HCT116 (cell line): ENCODE data around the gene NPR1. TPM values are rescaled to one million over a fixed set of nuclear protein-coding genes. Genes with fewer than 3 reads are reported as not detected.
A peak's percentile ranks its signal among the peaks of the same experiment; 100 is the strongest.

Experiments used
- ATAC-seq: fragments of 200-7000 bp; cut with Tn5 transposase; 2 replicates; pipeline ENCODE4 v1.9.1; 2020; ENCODE audit warnings: mild to moderate bottlenecking, moderate library complexity
- BruUV-seq: library from RNA; stranded (reverse); fragments of 400-500 nt; replicated peaks from 2 replicates; lab custom pipeline; 2021; lab: Mats Ljungman, UMichigan
- CTCF ChIA-PET: fragments of 300-600 bp; sonication (Branson Sonifier 250); formaldehyde crosslinking; loops from one replicate; lab custom pipeline; 2021; ENCODE audit warnings: antibody characterized with exemption; lab: Charles Lee
- POLR2A ChIA-PET: fragments of 300-600, 350-600 bp; sonication (Branson Sonifier 250); formaldehyde crosslinking; loops from one replicate; lab custom pipeline; 2021; ENCODE audit warnings: antibody characterized with exemption; lab: Charles Lee
- RAD21 ChIA-PET, 2 experiments: fragments of 300-600 bp; sonication (Branson Sonifier 250); formaldehyde crosslinking; loops; one replicate each; lab custom pipeline; 2023; ENCODE audit warnings: low total read pairs in 2 of 2; ENCODE audit not compliant: uncharacterized antibody in 2 of 2, unreplicated experiment in 2 of 2, low non-redundant PET in 1 of 2; lab: Charles Lee
- DNase-seq: peaks from one replicate; pipeline ENCODE4 v3.0.0-alpha.2; 2010; ENCODE audit warnings: low read depth, low spot score
- H2AFZ ChIP-seq: fragments of 200-600 bp; shearing (Covaris generic), sonication (generic); 2 replicates; pipeline ENCODE4 v1.6.1; 2017; ENCODE audit warnings: low read depth, mixed run types, mixed read lengths, antibody characterized with exemption, low read length; ENCODE audit not compliant: poor library complexity, severe bottlenecking
- H3K27ac ChIP-seq: 2 replicates; pipeline ENCODE4 v1.5.1; 2012; ENCODE audit warnings: low read depth, low read length
- H3K27me3 ChIP-seq: fragments of 200-600 bp; sonication (generic); 2 replicates; pipeline ENCODE4 v1.6.1; 2016; ENCODE audit warnings: mixed run types, low read length, mixed read lengths; ENCODE audit not compliant: insufficient read depth
- H3K36me3 ChIP-seq, 2 experiments: fragments of 200-500 bp in 1 of 2; fragments of 200-600 bp in 1 of 2; sonication (Bioruptor generic) in 1 of 2; sonication (generic) in 1 of 2; 2 replicates each; pipeline versions ENCODE4 v1.5.1 to v1.6.1; 2014 to 2016; ENCODE audit warnings: low read length in 2 of 2, inconsistent platforms in 1 of 2, mixed read lengths in 1 of 2, mixed run types in 1 of 2; ENCODE audit not compliant: insufficient read depth in 2 of 2, control insufficient read depth in 1 of 2
- H3K4me1 ChIP-seq, 2 experiments: fragments of 200-600 bp in 1 of 2; sonication (generic) in 1 of 2; 2 replicates each; pipeline versions ENCODE4 v1.5.1 to v1.6.1; 2012 to 2017; ENCODE audit warnings: low read length in 2 of 2, inconsistent platforms in 1 of 2, mild to moderate bottlenecking in 1 of 2, mixed read lengths in 1 of 2, mixed run types in 1 of 2, moderate library complexity in 1 of 2; ENCODE audit not compliant: insufficient read depth in 2 of 2, control insufficient read depth in 1 of 2
- H3K4me2 ChIP-seq: fragments of 200-600 bp; sonication (generic); 2 replicates; pipeline ENCODE4 v1.6.1; 2017; ENCODE audit warnings: mixed run types, low read length, mixed read lengths
- H3K4me3 ChIP-seq, 2 experiments: fragments of 200-600 bp in 1 of 2; sonication (generic) in 1 of 2; replicated peaks in 1 of 2; 2 replicates each; pipeline ENCODE4 v1.5.1; 2011 to 2016; ENCODE audit warnings: low read length in 2 of 2, control low read depth in 1 of 2, low read depth in 1 of 2, mild to moderate bottlenecking in 1 of 2, mixed read lengths in 1 of 2, mixed run types in 1 of 2
- H3K79me2 ChIP-seq: fragments of 200-600 bp; sonication (generic); 2 replicates; pipeline ENCODE4 v1.6.1; 2017; ENCODE audit warnings: mild to moderate bottlenecking, mixed run types, low read length, moderate library complexity, mixed read lengths; ENCODE audit not compliant: insufficient read depth
- H3K9ac ChIP-seq: fragments of 200-600 bp; sonication (generic); 2 replicates; pipeline ENCODE4 v1.6.1; 2016; ENCODE audit warnings: low read length, mixed read lengths
- H3K9me2 ChIP-seq: fragments of 200-600 bp; sonication (generic), shearing (Covaris generic); 2 replicates; pipeline ENCODE4 v1.6.1; 2017; ENCODE audit warnings: mixed run types, mild to moderate bottlenecking, moderate library complexity; ENCODE audit not compliant: insufficient read depth
- H3K9me3 ChIP-seq, 2 experiments: fragments of 200-500 bp in 1 of 2; fragments of 200-600 bp in 1 of 2; sonication (Bioruptor generic) in 1 of 2; sonication (generic) in 1 of 2; 2 replicates each; pipeline ENCODE4 v1.6.1; 2014 to 2017; ENCODE audit warnings: low read length in 2 of 2, mixed read lengths in 2 of 2, inconsistent platforms in 1 of 2, low read depth in 1 of 2, mild to moderate bottlenecking in 1 of 2, mixed run types in 1 of 2, moderate library complexity in 1 of 2; ENCODE audit not compliant: control insufficient read depth in 1 of 2, insufficient read depth in 1 of 2
- H4K20me1 ChIP-seq: fragments of 200-600 bp; sonication (generic), shearing (Covaris generic); 2 replicates; pipeline ENCODE4 v1.6.1; 2017; ENCODE audit warnings: mixed run types, mild to moderate bottlenecking, moderate library complexity; ENCODE audit not compliant: insufficient read depth
- CBX3 ChIP-seq: IDR thresholded peaks from 2 replicates; pipeline ENCODE4 v1.6.1; 2012; ENCODE audit warnings: low read depth
- CEBPB ChIP-seq: IDR thresholded peaks from 2 replicates; pipeline ENCODE4 v1.6.1; 2012; ENCODE audit warnings: low read depth
- EGR1 ChIP-seq: IDR thresholded peaks from 2 replicates; pipeline ENCODE4 v1.6.1; 2012; ENCODE audit warnings: low read depth
- ELF1 ChIP-seq: IDR thresholded peaks from 2 replicates; pipeline ENCODE4 v1.6.1; 2012; ENCODE audit warnings: low read depth, borderline replicate concordance
- EZH2 ChIP-seq: fragments of 200-600 bp; sonication (generic); IDR thresholded peaks from 2 replicates; pipeline ENCODE4 v1.6.1; 2017; ENCODE audit warnings: antibody characterized with exemption, mixed run types
- JUND ChIP-seq: IDR thresholded peaks from 2 replicates; pipeline ENCODE4 v1.6.1; 2012
- POLR2A ChIP-seq: IDR thresholded peaks from 2 replicates; pipeline ENCODE4 v1.7.0; 2011; ENCODE audit warnings: borderline replicate concordance; ENCODE audit not compliant: insufficient read depth, insufficient read length; ENCODE audit errors: extremely low read depth
- POLR2AphosphoS5 ChIP-seq: IDR thresholded peaks from 2 replicates; pipeline ENCODE4 v1.6.1; 2011; ENCODE audit warnings: mild to moderate bottlenecking, low read depth, low read length, moderate library complexity
- SP1 ChIP-seq: IDR thresholded peaks from 2 replicates; pipeline ENCODE4 v1.6.1; 2012; ENCODE audit warnings: low read depth
- SRF ChIP-seq: IDR thresholded peaks from 2 replicates; pipeline ENCODE4 v1.6.1; 2012; ENCODE audit warnings: low read depth
- TCF7L2 ChIP-seq: IDR thresholded peaks from 2 replicates; pipeline ENCODE4 v1.7.0; 2011; ENCODE audit warnings: borderline replicate concordance, inconsistent platforms; ENCODE audit not compliant: insufficient read depth, insufficient read length; ENCODE audit errors: extremely low read depth
- YY1 ChIP-seq: IDR thresholded peaks from 2 replicates; pipeline ENCODE4 v1.6.1; 2011; ENCODE audit warnings: low read length, low read depth, moderate library complexity, mild to moderate bottlenecking; ENCODE audit not compliant: insufficient replicate concordance; ENCODE audit errors: extremely low read depth
- ZFX ChIP-seq: fragments of 450-650 bp; IDR thresholded peaks from 2 replicates; pipeline ENCODE4 v1.6.1; 2017
- intact Hi-C: fragments of 100-400 bp; cut with micrococcal nuclease; formaldehyde crosslinking; loops from 2 replicates; pipeline ENCODE4 v1.10.0; 2022
- total RNA-seq: library from RNA; stranded (reverse); gene quantifications from one replicate; pipeline ENCODE4 v1.2.1, GENCODE V29; 2021; ENCODE audit not compliant: unreplicated experiment
- TF ChIP-seq, protein P1 (sequence below), 3 experiments: fragments of 200-600 bp in 1 of 3; sonication (generic) in 1 of 3; IDR thresholded peaks in 2 of 3; conservative IDR thresholded peaks in 1 of 3; 2 replicates each; pipeline ENCODE4 v1.5.1; 2012 to 2017; ENCODE audit warnings: low read depth in 2 of 3, low read length in 2 of 3, antibody characterized with exemption in 1 of 3, borderline replicate concordance in 1 of 3, control low read depth in 1 of 3, mild to moderate bottlenecking in 1 of 3, mixed read lengths in 1 of 3, mixed run types in 1 of 3, moderate library complexity in 1 of 3; ENCODE audit not compliant: insufficient read depth in 1 of 3
- TF ChIP-seq, protein P2 (sequence below): IDR thresholded peaks from 2 replicates; pipeline ENCODE4 v1.6.1; 2012
- TF ChIP-seq, protein P3 (sequence below): IDR thresholded peaks from 2 replicates; pipeline ENCODE4 v1.6.1; 2011; ENCODE audit warnings: mild to moderate bottlenecking, low read length, moderate library complexity; ENCODE audit not compliant: insufficient replicate concordance; ENCODE audit errors: extremely low read depth

Gene NPR1
- total RNA-seq, 1 experiment from 2014 or later, result 0.07 TPM

DNA sequence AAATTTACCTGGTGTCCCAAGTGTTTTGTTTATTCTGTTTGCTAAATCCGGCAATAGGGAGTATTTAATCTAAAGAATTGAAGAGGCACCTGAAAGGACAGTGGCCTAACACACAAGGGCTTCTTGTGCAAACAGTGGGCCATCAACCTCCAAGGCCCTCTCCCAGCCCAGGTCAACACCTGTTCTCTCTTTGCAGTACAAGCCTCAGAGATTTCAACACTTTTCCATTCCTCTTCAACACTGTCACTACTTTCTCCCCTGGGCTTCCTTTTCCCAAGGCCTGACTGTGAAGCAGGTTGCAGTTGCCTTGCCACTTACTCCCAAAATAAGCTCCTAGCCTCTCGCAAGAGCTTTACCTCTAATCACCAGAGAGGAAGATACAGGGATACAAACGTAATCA lies 23.2 kb upstream of the NPR1 start (continued):
- TF ChIP-seq POLR2AphosphoS5 (no peak), TCF7L2 (no peak), CBX3 (no peak)

DNA sequence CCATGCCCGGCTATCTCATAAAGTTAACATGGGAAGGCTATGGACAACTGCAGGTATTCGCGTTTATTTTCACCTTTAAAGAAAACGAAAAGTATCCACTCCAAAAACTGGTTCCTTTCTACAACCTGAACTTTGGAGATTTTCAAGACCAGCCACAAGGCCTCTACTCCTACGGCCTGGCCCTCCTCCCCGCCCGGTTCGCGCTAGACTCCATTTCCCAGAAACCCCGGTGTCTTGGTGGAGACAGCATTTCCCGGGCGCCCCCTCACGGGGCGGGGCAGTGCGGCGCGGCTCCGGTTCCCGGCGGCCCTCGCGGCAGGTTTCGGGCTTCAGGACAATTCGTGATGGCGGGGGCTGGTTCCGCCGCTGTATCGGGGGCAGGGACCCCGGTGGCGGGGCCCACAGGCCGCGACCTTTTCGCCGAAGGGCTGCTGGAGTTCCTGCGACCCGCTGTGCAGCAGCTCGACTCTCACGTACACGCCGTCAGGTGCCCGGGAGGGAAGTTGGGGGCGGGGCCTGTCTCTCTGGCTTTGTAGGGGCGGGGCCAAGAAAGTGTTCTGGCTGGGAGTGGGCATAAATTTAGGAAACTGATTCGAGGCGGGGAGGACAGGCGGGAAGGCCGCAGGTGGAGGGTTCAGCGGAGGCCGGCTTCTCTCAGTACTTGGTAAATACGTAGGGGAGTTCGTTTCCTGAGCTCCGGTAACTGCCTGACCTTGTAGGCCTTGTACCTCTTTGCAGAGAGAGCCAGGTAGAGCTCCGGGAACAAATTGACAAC lies 19.9 kb upstream of the NPR1 start, which contains the start of gene SNAPIN:
TSS of gene SNAPIN (plus strand) at position 304 of the 775 bp plus-strand sequence. CDS start at position 345, 41 bp downstream.
- CTCF ChIA-PET, result interaction anchor here (1.6 kb wide), 1 partner anchor 86 kb away, joined by 5 read pairs; no protein-coding TSS in a partner anchor
- TF ChIP-seq ELF1, result peak; percentile 54; the same call in 1 of the 2 replicates
- TF ChIP-seq EGR1, result peak; percentile 95
- TF ChIP-seq, protein P1, sequence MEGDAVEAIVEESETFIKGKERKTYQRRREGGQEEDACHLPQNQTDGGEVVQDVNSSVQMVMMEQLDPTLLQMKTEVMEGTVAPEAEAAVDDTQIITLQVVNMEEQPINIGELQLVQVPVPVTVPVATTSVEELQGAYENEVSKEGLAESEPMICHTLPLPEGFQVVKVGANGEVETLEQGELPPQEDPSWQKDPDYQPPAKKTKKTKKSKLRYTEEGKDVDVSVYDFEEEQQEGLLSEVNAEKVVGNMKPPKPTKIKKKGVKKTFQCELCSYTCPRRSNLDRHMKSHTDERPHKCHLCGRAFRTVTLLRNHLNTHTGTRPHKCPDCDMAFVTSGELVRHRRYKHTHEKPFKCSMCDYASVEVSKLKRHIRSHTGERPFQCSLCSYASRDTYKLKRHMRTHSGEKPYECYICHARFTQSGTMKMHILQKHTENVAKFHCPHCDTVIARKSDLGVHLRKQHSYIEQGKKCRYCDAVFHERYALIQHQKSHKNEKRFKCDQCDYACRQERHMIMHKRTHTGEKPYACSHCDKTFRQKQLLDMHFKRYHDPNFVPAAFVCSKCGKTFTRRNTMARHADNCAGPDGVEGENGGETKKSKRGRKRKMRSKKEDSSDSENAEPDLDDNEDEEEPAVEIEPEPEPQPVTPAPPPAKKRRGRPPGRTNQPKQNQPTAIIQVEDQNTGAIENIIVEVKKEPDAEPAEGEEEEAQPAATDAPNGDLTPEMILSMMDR (IDR thresholded peaks at IDR 0.05 in 2 of 3, conservative IDR thresholded peaks at IDR 0.05 in 1 of 3; ENCODE audit: borderline replicate concordance in 1 of 3, insufficient read depth in 1 of 3, low read depth in 2 of 3, low read length in 2 of 3), result no peak
- 0 out of 2 replicates have a peak, but pooled peaks have one; percentile 19 for TF ChIP-seq SRF
- no peak for TF ChIP-seq CEBPB
- TF ChIP-seq POLR2AphosphoS5, result peak; percentile 68
- TF ChIP-seq ZFX, result peak; percentile 81
- TF ChIP-seq JUND, result no peak
- TF ChIP-seq EZH2, result no peak
- TF ChIP-seq, protein P2, sequence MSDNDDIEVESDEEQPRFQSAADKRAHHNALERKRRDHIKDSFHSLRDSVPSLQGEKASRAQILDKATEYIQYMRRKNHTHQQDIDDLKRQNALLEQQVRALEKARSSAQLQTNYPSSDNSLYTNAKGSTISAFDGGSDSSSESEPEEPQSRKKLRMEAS, result peak; percentile 19; the same call in 1 of the 2 replicates
- TF ChIP-seq YY1, result peak; percentile 84
- peak; percentile 48; the same call in 1 of the 2 replicates for TF ChIP-seq SP1
- TF ChIP-seq, protein P3, sequence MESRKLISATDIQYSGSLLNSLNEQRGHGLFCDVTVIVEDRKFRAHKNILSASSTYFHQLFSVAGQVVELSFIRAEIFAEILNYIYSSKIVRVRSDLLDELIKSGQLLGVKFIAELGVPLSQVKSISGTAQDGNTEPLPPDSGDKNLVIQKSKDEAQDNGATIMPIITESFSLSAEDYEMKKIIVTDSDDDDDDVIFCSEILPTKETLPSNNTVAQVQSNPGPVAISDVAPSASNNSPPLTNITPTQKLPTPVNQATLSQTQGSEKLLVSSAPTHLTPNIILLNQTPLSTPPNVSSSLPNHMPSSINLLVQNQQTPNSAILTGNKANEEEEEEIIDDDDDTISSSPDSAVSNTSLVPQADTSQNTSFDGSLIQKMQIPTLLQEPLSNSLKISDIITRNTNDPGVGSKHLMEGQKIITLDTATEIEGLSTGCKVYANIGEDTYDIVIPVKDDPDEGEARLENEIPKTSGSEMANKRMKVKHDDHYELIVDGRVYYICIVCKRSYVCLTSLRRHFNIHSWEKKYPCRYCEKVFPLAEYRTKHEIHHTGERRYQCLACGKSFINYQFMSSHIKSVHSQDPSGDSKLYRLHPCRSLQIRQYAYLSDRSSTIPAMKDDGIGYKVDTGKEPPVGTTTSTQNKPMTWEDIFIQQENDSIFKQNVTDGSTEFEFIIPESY, result no peak
- TF ChIP-seq POLR2A, result peak; percentile 38
- POLR2A ChIA-PET, result interaction anchor here (0.9 to 1.7 kb wide), 5 partner anchors 10 to 117 kb away, joined by 3 to 8 read pairs (median 3); partner anchors contain the start of genes CHTOP and SLC27A3
- Histone ChIP-seq H3K4me1 (peaks cover 10 to 22% of the 10 kb centered on the region in 2 experiments; a peak in 3 of 4 replicates), H2AFZ (no peak within 1 kb of the TSS), H4K20me1 (no peaks in the 10 kb centered on the region; the same call in 1 of the 2 replicates), H3K9me2 (no peaks in the 10 kb centered on the region), H3K4me2 (peak within 1 kb of the TSS; percentile 79), H3K27ac (peak within 1 kb of the TSS; percentile 80), H3K36me3 (peaks cover 22 to 27% of the 10 kb centered on the region in 2 experiments; a peak in 3 of 4 replicates), H3K27me3 (no peaks in the 10 kb centered on the region), H3K9ac (peak within 1 kb of the TSS; percentile 67), H3K9me3 (no peaks in the 10 kb centered on the region), H3K79me2 (peaks cover 12% of the 10 kb centered on the region), H3K4me3 (peak within 1 kb of the TSS; percentile 73 to 88)
- TSS peak; percentile 72 for BruUV-seq
- RAD21 ChIA-PET, result no interaction called here
- intact Hi-C loops, result no loop called here
- DNase-seq, result peak; percentile 69
- ATAC-seq, result peak; percentile 95
